ENCODE data around the gene WDR19. TPM values are rescaled to one million over a fixed set of nuclear protein-coding genes. Genes with fewer than 3 reads are reported as not detected.

WDR19 gene
- 30.6 and 41.6 TPM in 2 replicates for total RNA-seq

GRCh38 chr4:39181905-39182638 is at the start of gene WDR19:
Gene WDR19, plus strand, starts transcription at chr4:39182529. Its CDS starts 29 bp downstream, at chr4:39182558.

Other genes with a start within 250 kb of the WDR19 start
- gene TMEM156, start 150.1 kb upstream of the WDR19 start, total RNA-seq, result 0.16 and 0.17 TPM in 2 replicates
- gene KLHL5, start 120.3 kb upstream of the WDR19 start, total RNA-seq, result 55.8 and 148 TPM in 2 replicates
- gene RFC1, start 183.8 kb downstream of the WDR19 start, total RNA-seq, result 41.0 and 43.8 TPM in 2 replicates
- not detected in 2 replicates for gene KLB, start 224.4 kb downstream of the WDR19 start, total RNA-seq